Neural progenitor cell (in vitro differentiated cells): Measurements from ENCODE around the gene CEP290. TPM values are rescaled to one million over a fixed set of nuclear protein-coding genes. Genes with fewer than 3 reads are reported as not detected.

Experiments used
- DNase-seq: peaks from one replicate; pipeline ENCODE4 v3.0.0-alpha.2; 2016; ENCODE audit warnings: low spot score
- H2AFZ ChIP-seq: fragments of 200-600 bp; sonication (generic); replicated peaks from 2 replicates; pipeline ENCODE4 v1.6.1; 2016; ENCODE audit warnings: antibody characterized with exemption
- H3F3A ChIP-seq: fragments of 200-600 bp; sonication (generic); 2 replicates; pipeline ENCODE4 v1.6.1; 2016; ENCODE audit warnings: antibody characterized with exemption, low read depth
- H3K27ac ChIP-seq: fragments of 200-600 bp; sonication (generic); 2 replicates; pipeline ENCODE4 v1.5.1; 2016; ENCODE audit warnings: mild to moderate bottlenecking
- H3K27me3 ChIP-seq: fragments of 200-600 bp; sonication (generic); 2 replicates; pipeline ENCODE4 v1.6.1; 2016; ENCODE audit warnings: mild to moderate bottlenecking, moderate library complexity
- H3K36me3 ChIP-seq: fragments of 200-600 bp; sonication (generic); 2 replicates; pipeline ENCODE4 v1.5.1; 2016
- H3K4me1 ChIP-seq: fragments of 200-600 bp; sonication (generic); 2 replicates; pipeline ENCODE4 v1.6.1; 2016; ENCODE audit warnings: mixed run types
- H3K4me2 ChIP-seq: fragments of 200-600 bp; sonication (generic); 2 replicates; pipeline ENCODE4 v1.6.1; 2016
- H3K4me3 ChIP-seq: fragments of 200-600 bp; sonication (generic); 2 replicates; pipeline ENCODE4 v1.5.1; 2016
- H3K79me2 ChIP-seq: fragments of 200-600 bp; sonication (generic); 2 replicates; pipeline ENCODE4 v1.6.1; 2016; ENCODE audit warnings: low read depth
- H3K9ac ChIP-seq: fragments of 200-600 bp; sonication (generic); 2 replicates; pipeline ENCODE4 v1.6.1; 2016
- H3K9me3 ChIP-seq: fragments of 200-600 bp; sonication (generic); 2 replicates; pipeline ENCODE4 v1.5.1; 2016; ENCODE audit warnings: low read depth
- H4K20me1 ChIP-seq: fragments of 200-600 bp; sonication (generic); 2 replicates; pipeline ENCODE4 v1.6.1; 2016; ENCODE audit warnings: low read depth
- H3K27ac Mint-ChIP-seq: 3 replicates; pipeline ENCODE4 v1.8.0; 2021; ENCODE audit warnings: mixed read lengths
- H3K27me3 Mint-ChIP-seq: 2 replicates; pipeline ENCODE4 v1.8.0; 2022; ENCODE audit warnings: low read depth, mild to moderate bottlenecking, inconsistent platforms, moderate library complexity, mixed read lengths; ENCODE audit not compliant: insufficient read depth
- H3K36me3 Mint-ChIP-seq: 3 replicates; pipeline ENCODE4 v1.8.0; 2021; ENCODE audit warnings: mixed read lengths
- H3K4me1 Mint-ChIP-seq: 3 replicates; pipeline ENCODE4 v1.8.0; 2021; ENCODE audit warnings: mixed read lengths
- H3K4me3 Mint-ChIP-seq: 3 replicates; pipeline ENCODE4 v1.8.0; 2021; ENCODE audit warnings: mild to moderate bottlenecking, moderate library complexity, mixed read lengths
- H3K9me3 Mint-ChIP-seq: 3 replicates; pipeline ENCODE4 v1.8.0; 2020; ENCODE audit warnings: mixed read lengths
- EZH2 ChIP-seq: fragments of 200-600 bp; sonication (generic); IDR thresholded peaks from 2 replicates; pipeline ENCODE4 v1.6.1; 2017; ENCODE audit warnings: antibody characterized with exemption, mild to moderate bottlenecking, moderate library complexity
- EZH2phosphoT487 ChIP-seq: fragments of 200-600 bp; sonication (generic); IDR thresholded peaks from 2 replicates; pipeline ENCODE4 v1.6.1; 2017; ENCODE audit warnings: antibody characterized with exemption
- total RNA-seq: library from RNA; depleted of rRNA; stranded (reverse); fragments of >200 nt; gene quantifications from 2 replicates; pipeline ENCODE4 v1.2.3, GENCODE V29; 2015; ENCODE audit warnings: low replicate concordance
- TF ChIP-seq, protein P1 (sequence below): fragments of 200-600 bp; sonication (generic); IDR thresholded peaks from 2 replicates; pipeline ENCODE4 v1.5.1; 2017; ENCODE audit warnings: antibody characterized with exemption, mild to moderate bottlenecking

CEP290 gene
- total RNA-seq, 1 donor from 2014 or later = 32.1 TPM

- Histone ChIP-seq H4K20me1 (no peaks in the 10 kb centered on the region), H3K4me1 (no peaks in the 10 kb centered on the region), H3K36me3 (peaks cover 12% of the 10 kb centered on the region), H3K4me3 (no peak overlapping the region), H3K27me3 (no peaks in the 10 kb centered on the region), H3K9ac (no peak overlapping the region), H3K79me2 (no peaks in the 10 kb centered on the region), H3K27ac (no peak overlapping the region), H2AFZ (no peak overlapping the region), H3K9me3 (no peaks in the 10 kb centered on the region), H3K4me2 (no peak overlapping the region), H3F3A (no peaks in the 10 kb centered on the region)
- H3K27ac Mint-ChIP-seq = no peak overlapping the region
- TF ChIP-seq, protein P1, sequence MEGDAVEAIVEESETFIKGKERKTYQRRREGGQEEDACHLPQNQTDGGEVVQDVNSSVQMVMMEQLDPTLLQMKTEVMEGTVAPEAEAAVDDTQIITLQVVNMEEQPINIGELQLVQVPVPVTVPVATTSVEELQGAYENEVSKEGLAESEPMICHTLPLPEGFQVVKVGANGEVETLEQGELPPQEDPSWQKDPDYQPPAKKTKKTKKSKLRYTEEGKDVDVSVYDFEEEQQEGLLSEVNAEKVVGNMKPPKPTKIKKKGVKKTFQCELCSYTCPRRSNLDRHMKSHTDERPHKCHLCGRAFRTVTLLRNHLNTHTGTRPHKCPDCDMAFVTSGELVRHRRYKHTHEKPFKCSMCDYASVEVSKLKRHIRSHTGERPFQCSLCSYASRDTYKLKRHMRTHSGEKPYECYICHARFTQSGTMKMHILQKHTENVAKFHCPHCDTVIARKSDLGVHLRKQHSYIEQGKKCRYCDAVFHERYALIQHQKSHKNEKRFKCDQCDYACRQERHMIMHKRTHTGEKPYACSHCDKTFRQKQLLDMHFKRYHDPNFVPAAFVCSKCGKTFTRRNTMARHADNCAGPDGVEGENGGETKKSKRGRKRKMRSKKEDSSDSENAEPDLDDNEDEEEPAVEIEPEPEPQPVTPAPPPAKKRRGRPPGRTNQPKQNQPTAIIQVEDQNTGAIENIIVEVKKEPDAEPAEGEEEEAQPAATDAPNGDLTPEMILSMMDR = no peak
- TF ChIP-seq EZH2 (no peak), EZH2phosphoT487 (no peak)
- H3K27me3 Mint-ChIP-seq = peaks cover 2% of the 10 kb centered on the region
- no peaks in the 10 kb centered on the region for H3K9me3 Mint-ChIP-seq
- no peak overlapping the region for H3K4me3 Mint-ChIP-seq
- peaks cover 29% of the 10 kb centered on the region for H3K36me3 Mint-ChIP-seq
- no peaks in the 10 kb centered on the region for H3K4me1 Mint-ChIP-seq
- no peak for DNase-seq
Measured at GRCh38 chr12:88163371-88163770, 21.5 kb upstream of the CEP290 start.

- TF ChIP-seq EZH2phosphoT487 (no peak), EZH2 (no peak)
- TF ChIP-seq, protein P1 = no peak
- Mint-ChIP-seq H3K36me3 (peaks cover 4% of the 10 kb centered on the region), H3K27me3 (peaks cover 2% of the 10 kb centered on the region), H3K9me3 (no peaks in the 10 kb centered on the region), H3K27ac (no peak overlapping the region), H3K4me3 (no peak overlapping the region), H3K4me1 (no peaks in the 10 kb centered on the region)
- no peaks in the 10 kb centered on the region for H3K36me3 ChIP-seq
- no peaks in the 10 kb centered on the region for H3K9me3 ChIP-seq
- DNase-seq = no peak
- peaks cover 3% of the 10 kb centered on the region for H3K4me1 ChIP-seq
- H3K27ac ChIP-seq = peak overlapping the region; percentile 25
- H3K79me2 ChIP-seq = peaks cover 9% of the 10 kb centered on the region
- H3F3A ChIP-seq = no peaks in the 10 kb centered on the region
- no peak overlapping the region for H3K4me2 ChIP-seq
- H4K20me1 ChIP-seq = peaks cover 3% of the 10 kb centered on the region
- H2AFZ ChIP-seq = no peak overlapping the region
- H3K4me3 ChIP-seq = no peak overlapping the region
- H3K27me3 ChIP-seq = no peaks in the 10 kb centered on the region
- H3K9ac ChIP-seq = no peak overlapping the region
Measured at GRCh38 chr12:88156075-88156654, 14.3 kb upstream of the CEP290 start.

DNA sequence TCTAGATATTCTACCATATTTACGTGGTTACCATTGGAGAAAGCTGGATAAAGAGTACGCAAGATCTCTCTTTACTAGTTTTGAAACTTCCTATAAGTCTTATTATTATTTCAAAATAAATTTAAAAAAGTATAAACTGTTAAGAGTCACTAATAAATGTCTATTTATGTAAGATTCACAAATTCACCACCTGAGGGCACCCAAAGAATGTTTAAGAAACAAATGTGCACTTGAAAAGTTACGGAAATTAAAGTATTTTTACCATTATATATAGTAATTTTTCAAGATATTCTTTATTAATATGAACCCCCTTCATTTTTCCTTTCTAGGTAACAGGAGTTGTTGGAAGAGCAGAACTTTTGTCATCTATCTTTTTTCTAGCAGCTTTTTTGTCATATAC is 12.1 kb upstream of the CEP290 start:
- Mint-ChIP-seq H3K4me3 (no peak overlapping the region), H3K4me1 (no peaks in the 10 kb centered on the region), H3K36me3 (peaks cover 7% of the 10 kb centered on the region), H3K9me3 (no peaks in the 10 kb centered on the region), H3K27me3 (no peaks in the 10 kb centered on the region), H3K27ac (no peak overlapping the region)
- Histone ChIP-seq H3F3A (no peaks in the 10 kb centered on the region), H3K4me3 (no peak overlapping the region), H3K27me3 (no peaks in the 10 kb centered on the region), H2AFZ (no peak overlapping the region), H3K4me1 (peaks cover 3% of the 10 kb centered on the region), H3K27ac (no peak overlapping the region), H3K79me2 (peaks cover 12% of the 10 kb centered on the region), H3K4me2 (no peak overlapping the region), H3K9me3 (no peaks in the 10 kb centered on the region), H3K36me3 (no peaks in the 10 kb centered on the region), H3K9ac (no peak overlapping the region), H4K20me1 (peaks cover 5% of the 10 kb centered on the region)
- DNase-seq = peak; percentile 9
- TF ChIP-seq, protein P1 = peak; percentile 42
- TF ChIP-seq EZH2 = no peak
- TF ChIP-seq EZH2phosphoT487 = no peak
